BE2C (cell line): Measurements from ENCODE around the gene MLIP.

ENCODE experiments used
- DNase-seq: peaks from one replicate; pipeline ENCODE4 v3.0.0-alpha.2; 2020
- H3K27me3 ChIP-seq: fragments of 250-450 bp; sonication (Bioruptor Pico); 2 replicates; pipeline ENCODE4 v1.5.1; 2020; ENCODE audit warnings: mild to moderate bottlenecking
- H3K36me3 ChIP-seq: fragments of 250-450 bp; sonication (Bioruptor Pico); 2 replicates; pipeline ENCODE4 v1.5.1; 2020; ENCODE audit warnings: mild to moderate bottlenecking
- H3K4me1 ChIP-seq: fragments of 250-450 bp; sonication (Bioruptor Pico); 2 replicates; pipeline ENCODE4 v1.5.1; 2020
- H3K4me3 ChIP-seq: 2 replicates; pipeline ENCODE4 v1.5.1; 2011; ENCODE audit warnings: low read depth, low read length
- H3K9me3 ChIP-seq: fragments of 250-450 bp; sonication (Bioruptor Pico); 2 replicates; pipeline ENCODE4 v1.5.1; 2020
- CTCF ChIP-seq: IDR thresholded peaks from 2 replicates; pipeline ENCODE4 v1.5.1; 2012; ENCODE audit warnings: mild to moderate bottlenecking, low read depth, low read length

MLIP gene

GRCh38 chr6:54191461-54191860 lies 80.2 kb downstream of the MLIP start:
- no peak for TF ChIP-seq CTCF
- Histone ChIP-seq H3K27me3 (no peaks in the 10 kb centered on the region), H3K9me3 (no peaks in the 10 kb centered on the region), H3K36me3 (no peaks in the 10 kb centered on the region), H3K4me1 (no peaks in the 10 kb centered on the region), H3K4me3 (no peak overlapping the region)
- no peak for DNase-seq

- DNase-seq = no peak
- Histone ChIP-seq H3K4me3 (no peak overlapping the region), H3K4me1 (no peaks in the 10 kb centered on the region), H3K9me3 (no peaks in the 10 kb centered on the region), H3K36me3 (no peaks in the 10 kb centered on the region), H3K27me3 (no peaks in the 10 kb centered on the region)
- no peak for TF ChIP-seq CTCF
Observed at GRCh38 chr6:54192993-54193392, 81.8 kb downstream of the MLIP start.

DNA sequence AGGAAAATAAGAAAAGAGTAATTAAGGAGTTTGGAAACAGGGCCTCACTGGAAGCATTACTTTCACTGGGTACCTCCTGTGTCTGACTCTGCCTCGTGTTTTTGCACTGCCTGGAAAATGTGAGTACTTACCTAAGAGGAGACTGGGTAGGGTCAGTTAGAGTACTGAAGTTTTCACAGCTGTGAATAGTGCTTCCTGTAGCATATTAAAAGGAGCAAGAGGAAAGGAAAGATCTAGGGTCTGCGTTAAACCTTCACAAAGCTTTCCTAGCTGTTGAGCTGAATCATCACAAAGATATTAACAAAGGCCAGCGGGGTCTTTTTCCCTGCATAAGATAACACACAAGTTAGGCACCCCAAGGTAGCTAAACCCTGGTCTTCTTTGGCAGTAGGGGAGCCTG lies 82.3 kb downstream of the MLIP start:
- H3K27me3 ChIP-seq = no peaks in the 10 kb centered on the region
- no peaks in the 10 kb centered on the region for H3K4me1 ChIP-seq
- DNase-seq = no peak
- H3K36me3 ChIP-seq = no peaks in the 10 kb centered on the region
- no peak for TF ChIP-seq CTCF
- no peaks in the 10 kb centered on the region for H3K9me3 ChIP-seq
- no peak overlapping the region for H3K4me3 ChIP-seq

DNA sequence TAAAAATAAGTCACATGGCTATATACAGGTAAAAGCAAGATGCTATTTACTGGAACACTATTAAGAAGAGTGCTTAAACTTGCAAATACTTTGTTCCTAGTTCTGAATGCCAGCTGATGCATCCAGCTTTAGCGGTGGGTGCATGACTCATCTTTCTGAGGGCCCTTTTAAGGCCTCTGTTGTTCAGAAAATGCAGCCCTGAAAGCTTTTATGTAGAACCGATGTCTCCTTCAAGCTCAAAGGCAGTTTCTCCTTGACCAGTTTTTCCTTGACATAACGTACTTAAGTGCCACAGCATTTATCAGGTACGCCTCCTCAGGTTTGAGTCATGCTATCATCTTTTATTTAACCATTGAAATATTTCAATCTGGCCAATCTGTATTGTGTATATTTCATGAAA lies 82.8 kb downstream of the MLIP start:
- Histone ChIP-seq H3K27me3 (no peaks in the 10 kb centered on the region), H3K4me1 (no peaks in the 10 kb centered on the region), H3K4me3 (no peak overlapping the region), H3K36me3 (no peaks in the 10 kb centered on the region), H3K9me3 (no peaks in the 10 kb centered on the region)
- no peak for TF ChIP-seq CTCF
- DNase-seq = no peak

GRCh38 chr6:54195637-54196036 lies 84.4 kb downstream of the MLIP start:
- no peak overlapping the region for H3K4me3 ChIP-seq
- no peak for DNase-seq
- H3K27me3 ChIP-seq = no peaks in the 10 kb centered on the region
- H3K9me3 ChIP-seq = no peaks in the 10 kb centered on the region
- TF ChIP-seq CTCF = no peak
- H3K4me1 ChIP-seq = no peaks in the 10 kb centered on the region
- H3K36me3 ChIP-seq = no peaks in the 10 kb centered on the region

DNA sequence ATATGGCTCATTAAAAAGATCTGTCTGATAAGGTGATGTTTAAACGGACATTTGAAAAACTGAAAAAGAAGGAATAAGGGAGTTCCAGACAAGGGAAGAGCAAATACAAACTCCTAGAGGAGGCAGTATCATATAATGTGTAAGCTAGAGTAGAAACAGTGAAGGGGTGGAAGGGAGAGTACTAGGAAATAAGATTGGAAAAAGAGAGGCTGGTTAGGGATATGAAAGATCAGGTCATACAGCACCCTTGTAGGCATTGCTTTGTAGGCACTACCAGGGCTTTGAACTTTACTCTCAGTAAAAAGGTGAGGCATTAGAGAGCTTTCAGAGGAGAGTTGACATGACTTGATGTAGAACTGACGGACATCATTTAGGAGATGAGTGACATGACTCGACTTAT lies 85.7 kb downstream of the MLIP start:
- H3K27me3 ChIP-seq = no peaks in the 10 kb centered on the region
- H3K9me3 ChIP-seq = no peaks in the 10 kb centered on the region
- H3K4me3 ChIP-seq = no peak overlapping the region
- TF ChIP-seq CTCF = no peak
- H3K36me3 ChIP-seq = no peaks in the 10 kb centered on the region
- H3K4me1 ChIP-seq = no peaks in the 10 kb centered on the region
- DNase-seq = no peak
